NCI-H2107 (cell line): Measurements from ENCODE around the gene FRK.

ENCODE experiments used
- DNase-seq: peaks from one replicate; lab custom pipeline; 2025; lab: John Stamatoyannopoulos, UW

FRK gene

GRCh38 chr6:116033687-116034303 lies 26.9 kb downstream of the FRK start:
- no peak for DNase-seq

- DNase-seq, result no peak
These were observed 29.9 kb downstream of the FRK start for GRCh38 chr6:116030770-116031169.

GRCh38 chr6:116029535-116029934 lies 31.2 kb downstream of the FRK start:
- no peak for DNase-seq

- no peak for DNase-seq
These were observed 32.5 kb downstream of the FRK start for GRCh38 chr6:116028233-116028632.

GRCh38 chr6:116027801-116028200 lies 32.9 kb downstream of the FRK start:
- DNase-seq, result no peak

GRCh38 chr6:116025405-116025804 lies 35.3 kb downstream of the FRK start:
- no peak for DNase-seq

GRCh38 chr6:116022841-116023445 lies 37.7 kb downstream of the FRK start:
- no peak for DNase-seq

GRCh38 chr6:116020738-116021137 lies 40.0 kb downstream of the FRK start:
- no peak for DNase-seq

- DNase-seq, result no peak
These were observed 41.3 kb downstream of the FRK start for GRCh38 chr6:116019428-116019827.

GRCh38 chr6:116018976-116019375 lies 41.7 kb downstream of the FRK start:
- DNase-seq, result no peak

- DNase-seq, result no peak
These were observed 43.0 kb downstream of the FRK start for GRCh38 chr6:116017546-116018295.

GRCh38 chr6:116016846-116017545 lies 43.7 kb downstream of the FRK start:
- no peak for DNase-seq

- no peak for DNase-seq
These were observed 44.7 kb downstream of the FRK start for GRCh38 chr6:116015983-116016382.

- no peak for DNase-seq
These were observed 45.1 kb downstream of the FRK start for GRCh38 chr6:116015561-116015960.

GRCh38 chr6:116012951-116013350 lies 47.7 kb downstream of the FRK start:
- DNase-seq, result no peak

- DNase-seq, result no peak
These were observed 48.2 kb downstream of the FRK start for GRCh38 chr6:116012471-116012949.

- no peak for DNase-seq
These were observed 49.2 kb downstream of the FRK start for GRCh38 chr6:116011520-116011919.

GRCh38 chr6:116010790-116011401 lies 49.8 kb downstream of the FRK start:
- DNase-seq, result peak; percentile 9

GRCh38 chr6:116010386-116010785 lies 50.3 kb downstream of the FRK start:
- no peak for DNase-seq

GRCh38 chr6:116008470-116009243 lies 52.0 kb downstream of the FRK start:
- no peak for DNase-seq
